Smooth muscle cell (in vitro differentiated cells): ENCODE results near the gene MYL7. TPM values are rescaled to one million over a fixed set of nuclear protein-coding genes. Genes with fewer than 3 reads are reported as not detected.

Source experiments
- DNase-seq: peaks from one replicate; lab custom pipeline; 2025; ENCODE audit not compliant: unreplicated experiment; lab: John Stamatoyannopoulos, UW
- H2AFZ ChIP-seq: fragments of 200-600 bp; sonication (generic); 2 replicates; pipeline ENCODE4 v1.6.0; 2016; ENCODE audit warnings: antibody characterized with exemption, low read depth, mild to moderate bottlenecking
- H3F3A ChIP-seq: fragments of 200-600 bp; sonication (generic); 2 replicates; pipeline ENCODE4 v1.6.0; 2017; ENCODE audit warnings: antibody characterized with exemption, low read depth
- H3K27ac ChIP-seq: fragments of 200-600 bp; sonication (generic); 2 replicates; pipeline ENCODE4 v1.5.1; 2016; ENCODE audit warnings: low read depth, mild to moderate bottlenecking
- H3K27me3 ChIP-seq: fragments of 200-600 bp; sonication (generic); 2 replicates; pipeline ENCODE4 v1.6.1; 2016; ENCODE audit warnings: low read depth, mild to moderate bottlenecking
- H3K36me3 ChIP-seq: fragments of 200-600 bp; sonication (generic); 2 replicates; pipeline ENCODE4 v1.5.1; 2016; ENCODE audit warnings: low read depth
- H3K4me1 ChIP-seq: fragments of 200-600 bp; sonication (generic); 2 replicates; pipeline ENCODE4 v1.5.1; 2016; ENCODE audit warnings: low read depth
- H3K4me2 ChIP-seq: fragments of 200-600 bp; sonication (generic); 2 replicates; pipeline ENCODE4 v1.6.0; 2016; ENCODE audit warnings: mild to moderate bottlenecking
- H3K4me3 ChIP-seq: fragments of 200-600 bp; sonication (generic); 2 replicates; pipeline ENCODE4 v1.5.1; 2016; ENCODE audit warnings: mild to moderate bottlenecking
- H3K79me2 ChIP-seq: fragments of 200-600 bp; sonication (generic); 2 replicates; pipeline ENCODE4 v1.6.0; 2016; ENCODE audit warnings: low read depth, mild to moderate bottlenecking
- H3K9ac ChIP-seq: fragments of 200-600 bp; sonication (generic); 2 replicates; pipeline ENCODE4 v1.6.0; 2016; ENCODE audit warnings: low read depth
- H3K9me3 ChIP-seq: fragments of 200-600 bp; sonication (generic); replicated peaks from 2 replicates; pipeline ENCODE4 v1.5.1; 2016; ENCODE audit warnings: low read depth
- H4K20me1 ChIP-seq: fragments of 200-600 bp; sonication (generic); 2 replicates; pipeline ENCODE4 v1.6.0; 2016; ENCODE audit warnings: low read depth
- WGBS: methylation state at CpG from one replicate; pipeline ENCODE4 v1.1.7; 2016; ENCODE audit warnings: low lambda C conversion rate; 5-methylcytosine and 5-hydroxymethylcytosine counted together
- polyA plus RNA-seq: library from polyadenylated mRNA; unstranded; fragments of >200 nt; fragmentation: Nextera tagmentation; extraction: Ambion mirVana; gene quantifications from 2 replicates; pipeline ENCODE4 v1.2.1, GENCODE V29; 2016
- total RNA-seq: library from RNA; depleted of rRNA; stranded (reverse); fragments of >200 nt; gene quantifications from 2 replicates; pipeline ENCODE4 v1.2.3, GENCODE V29; 2014
- TF ChIP-seq, protein P1 (sequence below): fragments of 200-600 bp; sonication (generic); IDR thresholded peaks from 2 replicates; pipeline ENCODE4 v1.5.1; 2017; ENCODE audit warnings: borderline replicate concordance, mild to moderate bottlenecking, antibody characterized with exemption; ENCODE audit not compliant: insufficient read depth, poor library complexity, severe bottlenecking

The MYL7 gene
- total and polyA plus RNA-seq, 2 experiments from 2014 or later, result 35.8 to 95.1 TPM

DNA sequence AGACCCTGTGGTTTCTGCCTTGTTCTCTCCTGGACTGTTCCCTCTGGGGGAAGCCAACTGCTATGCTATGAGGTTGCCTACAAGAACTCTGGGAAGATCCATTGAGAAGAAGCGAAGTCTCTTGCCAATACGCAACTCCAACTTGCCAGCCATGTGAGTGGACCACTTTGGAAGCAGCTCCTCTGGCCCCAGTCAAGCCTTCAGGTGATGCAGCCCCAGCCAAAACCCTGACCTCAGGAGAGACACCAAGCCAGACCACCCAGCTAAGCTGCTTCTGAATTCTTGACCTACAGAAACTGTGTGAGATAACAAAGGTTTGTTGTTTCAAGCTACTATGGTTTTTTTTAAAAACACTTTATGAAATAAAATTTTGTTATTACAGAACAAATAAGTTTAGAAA, 20.2 kb upstream of the MYL7 start:
- Histone ChIP-seq H3K79me2 (no peaks in the 10 kb centered on the region), H3K36me3 (no peaks in the 10 kb centered on the region), H3K4me1 (peaks cover 11% of the 10 kb centered on the region), H4K20me1 (no peaks in the 10 kb centered on the region), H3K4me3 (no peak overlapping the region), H3K4me2 (no peak overlapping the region), H2AFZ (no peak overlapping the region), H3F3A (peaks cover 6% of the 10 kb centered on the region), H3K27me3 (no peaks in the 10 kb centered on the region), H3K9ac (no peak overlapping the region), H3K9me3 (no peaks in the 10 kb centered on the region), H3K27ac (no peak overlapping the region)
- DNase-seq, result no peak
- TF ChIP-seq, protein P1, sequence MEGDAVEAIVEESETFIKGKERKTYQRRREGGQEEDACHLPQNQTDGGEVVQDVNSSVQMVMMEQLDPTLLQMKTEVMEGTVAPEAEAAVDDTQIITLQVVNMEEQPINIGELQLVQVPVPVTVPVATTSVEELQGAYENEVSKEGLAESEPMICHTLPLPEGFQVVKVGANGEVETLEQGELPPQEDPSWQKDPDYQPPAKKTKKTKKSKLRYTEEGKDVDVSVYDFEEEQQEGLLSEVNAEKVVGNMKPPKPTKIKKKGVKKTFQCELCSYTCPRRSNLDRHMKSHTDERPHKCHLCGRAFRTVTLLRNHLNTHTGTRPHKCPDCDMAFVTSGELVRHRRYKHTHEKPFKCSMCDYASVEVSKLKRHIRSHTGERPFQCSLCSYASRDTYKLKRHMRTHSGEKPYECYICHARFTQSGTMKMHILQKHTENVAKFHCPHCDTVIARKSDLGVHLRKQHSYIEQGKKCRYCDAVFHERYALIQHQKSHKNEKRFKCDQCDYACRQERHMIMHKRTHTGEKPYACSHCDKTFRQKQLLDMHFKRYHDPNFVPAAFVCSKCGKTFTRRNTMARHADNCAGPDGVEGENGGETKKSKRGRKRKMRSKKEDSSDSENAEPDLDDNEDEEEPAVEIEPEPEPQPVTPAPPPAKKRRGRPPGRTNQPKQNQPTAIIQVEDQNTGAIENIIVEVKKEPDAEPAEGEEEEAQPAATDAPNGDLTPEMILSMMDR, result no peak
- 96% methylated on average over 2 of the region's 2 CpGs for WGBS

DNA sequence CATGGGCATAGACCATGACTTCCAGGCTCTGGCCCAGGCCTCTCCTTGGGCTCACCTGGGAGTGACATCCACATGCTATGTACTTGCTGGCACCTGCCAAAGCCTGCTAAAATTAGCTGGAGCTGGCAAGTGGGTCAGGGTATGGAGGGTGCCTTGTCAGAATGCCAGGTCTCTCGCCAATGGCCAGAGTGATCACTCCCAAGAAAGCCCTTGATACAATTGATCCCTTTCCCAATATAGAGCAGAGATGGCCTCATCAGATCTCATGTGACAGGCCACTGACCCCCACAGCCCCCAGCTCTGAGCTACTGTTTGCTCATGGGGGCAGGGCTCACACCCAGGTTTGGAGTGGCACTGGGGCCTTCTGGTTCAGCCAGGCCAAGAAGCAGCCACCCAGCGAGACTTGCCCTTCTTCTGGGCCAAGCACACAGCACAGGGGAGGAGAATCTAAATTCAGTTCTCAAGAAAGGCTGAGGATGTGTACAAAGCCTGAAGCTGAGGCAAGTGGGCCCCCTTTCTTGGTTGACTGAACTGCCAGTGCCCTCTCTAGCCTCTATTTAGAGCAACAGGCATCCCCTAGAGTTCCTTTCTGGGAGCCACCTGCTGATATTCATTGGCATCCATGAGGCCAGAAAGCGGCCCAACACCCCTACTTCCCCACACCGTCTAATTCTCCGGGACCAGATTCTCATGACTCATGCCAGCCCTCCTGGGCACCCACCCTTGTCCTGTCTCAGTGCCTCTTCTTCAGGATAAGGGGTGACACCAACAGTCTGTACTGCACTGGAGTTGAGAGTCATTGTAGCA, 18.9 kb upstream of the MYL7 start:
- H3K9ac ChIP-seq, result no peak overlapping the region
- peaks cover 11% of the 10 kb centered on the region for H3K4me1 ChIP-seq
- no peaks in the 10 kb centered on the region for H3K9me3 ChIP-seq
- H3K36me3 ChIP-seq, result no peaks in the 10 kb centered on the region
- 75% methylated on average over 5 of the region's 5 CpGs for WGBS
- peaks cover 6% of the 10 kb centered on the region for H3F3A ChIP-seq
- no peak overlapping the region for H3K4me3 ChIP-seq
- no peak overlapping the region for H2AFZ ChIP-seq
- no peaks in the 10 kb centered on the region for H3K79me2 ChIP-seq
- TF ChIP-seq, protein P1, result no peak
- H3K27me3 ChIP-seq, result no peaks in the 10 kb centered on the region
- no peak overlapping the region for H3K4me2 ChIP-seq
- DNase-seq, result no peak
- no peak overlapping the region for H3K27ac ChIP-seq
- H4K20me1 ChIP-seq, result no peaks in the 10 kb centered on the region

DNA sequence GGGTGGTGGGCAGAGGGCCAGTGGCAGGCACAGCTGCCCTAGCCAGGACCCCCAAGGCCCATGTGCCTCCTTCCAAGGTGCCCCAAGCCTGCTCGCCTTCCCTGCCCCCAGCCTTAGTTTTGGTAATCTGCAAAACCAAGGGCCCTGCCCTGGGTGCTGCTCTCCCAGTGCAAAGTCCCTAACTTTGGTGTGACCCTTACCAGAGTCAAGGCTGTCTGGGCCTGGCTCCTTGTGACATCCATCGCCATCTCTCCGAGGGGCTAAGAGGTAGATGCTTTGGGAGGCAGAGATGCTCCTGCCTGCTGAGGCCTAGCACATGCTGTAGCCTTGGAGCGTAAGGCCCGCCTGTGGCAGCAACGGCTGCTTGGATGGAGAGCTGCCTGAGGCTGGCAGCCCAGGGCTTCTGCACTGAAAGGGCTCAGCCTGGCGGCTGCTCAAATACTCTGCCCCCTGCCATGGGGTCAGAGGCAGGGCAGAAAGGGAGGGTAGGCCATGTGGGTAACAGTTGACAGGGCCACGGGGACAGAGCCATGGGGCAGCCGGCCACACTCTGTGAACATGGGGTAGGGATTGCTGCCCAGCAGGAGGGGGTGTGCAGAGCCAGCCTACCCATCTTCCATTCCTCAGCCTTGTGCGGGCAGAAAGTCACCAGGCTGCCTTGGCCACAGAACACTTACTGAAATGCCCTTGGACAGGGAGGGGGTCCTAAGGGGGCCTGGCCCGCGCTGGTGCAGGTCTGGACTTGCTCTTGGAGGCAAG, 17.9 kb upstream of the MYL7 start:
- Histone ChIP-seq H3K27me3 (no peaks in the 10 kb centered on the region), H3F3A (no peaks in the 10 kb centered on the region), H2AFZ (no peak overlapping the region), H3K4me1 (peaks cover 8% of the 10 kb centered on the region), H3K4me2 (no peak overlapping the region), H3K4me3 (no peak overlapping the region), H3K79me2 (no peaks in the 10 kb centered on the region), H3K36me3 (no peaks in the 10 kb centered on the region), H3K9ac (no peak overlapping the region), H3K9me3 (no peaks in the 10 kb centered on the region), H3K27ac (no peak overlapping the region), H4K20me1 (no peaks in the 10 kb centered on the region)
- TF ChIP-seq, protein P1, result no peak
- DNase-seq, result no peak
- WGBS, result 95% methylated on average over 12 of the region's 12 CpGs
